ENCODE data around the gene KRT80. TPM values are rescaled to one million over a fixed set of nuclear protein-coding genes. Genes with fewer than 3 reads are reported as not detected.

Gene KRT80
- total RNA-seq, 1 donor from 2014 or later: 10.7 TPM

DNA sequence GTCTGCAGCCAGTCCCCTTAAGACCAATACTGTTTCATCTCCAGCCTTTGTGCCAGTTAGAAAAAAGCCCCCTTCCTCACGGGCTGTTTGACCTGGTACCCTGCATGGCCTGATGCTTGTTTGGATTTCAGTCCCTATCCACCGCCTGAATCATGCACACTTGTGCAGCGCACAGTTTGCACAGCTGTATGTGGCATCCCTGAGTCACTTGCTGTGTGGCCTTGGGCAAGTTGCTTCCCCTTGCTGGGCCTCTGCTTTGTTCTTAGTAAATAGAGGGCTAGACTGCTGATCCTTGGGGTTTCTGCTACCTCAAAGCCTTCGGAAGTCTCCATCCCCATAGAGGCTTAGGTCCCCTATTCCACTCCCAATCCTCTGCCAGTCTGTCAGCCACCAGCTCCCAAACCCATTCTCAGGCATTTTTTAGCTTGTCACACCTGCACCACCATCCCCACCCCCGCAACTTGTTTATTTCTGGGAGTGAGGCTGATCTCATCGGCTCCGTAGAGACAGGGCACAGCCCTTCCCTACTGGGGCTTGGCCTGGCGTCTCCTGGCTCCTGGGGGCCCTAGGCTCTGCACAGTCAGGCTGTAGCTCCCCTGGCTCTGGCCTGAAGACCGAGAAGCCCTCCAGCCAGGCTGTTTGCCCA, 8.8 kb downstream of the KRT80 start:
- H3K27ac Mint-ChIP-seq (ENCODE audit: unreplicated experiment): peak overlapping the region; percentile 95
- peaks cover 93% of the 10 kb centered on the region for H3K4me1 Mint-ChIP-seq (ENCODE audit: low read depth)
- TF ChIP-seq, protein P1, sequence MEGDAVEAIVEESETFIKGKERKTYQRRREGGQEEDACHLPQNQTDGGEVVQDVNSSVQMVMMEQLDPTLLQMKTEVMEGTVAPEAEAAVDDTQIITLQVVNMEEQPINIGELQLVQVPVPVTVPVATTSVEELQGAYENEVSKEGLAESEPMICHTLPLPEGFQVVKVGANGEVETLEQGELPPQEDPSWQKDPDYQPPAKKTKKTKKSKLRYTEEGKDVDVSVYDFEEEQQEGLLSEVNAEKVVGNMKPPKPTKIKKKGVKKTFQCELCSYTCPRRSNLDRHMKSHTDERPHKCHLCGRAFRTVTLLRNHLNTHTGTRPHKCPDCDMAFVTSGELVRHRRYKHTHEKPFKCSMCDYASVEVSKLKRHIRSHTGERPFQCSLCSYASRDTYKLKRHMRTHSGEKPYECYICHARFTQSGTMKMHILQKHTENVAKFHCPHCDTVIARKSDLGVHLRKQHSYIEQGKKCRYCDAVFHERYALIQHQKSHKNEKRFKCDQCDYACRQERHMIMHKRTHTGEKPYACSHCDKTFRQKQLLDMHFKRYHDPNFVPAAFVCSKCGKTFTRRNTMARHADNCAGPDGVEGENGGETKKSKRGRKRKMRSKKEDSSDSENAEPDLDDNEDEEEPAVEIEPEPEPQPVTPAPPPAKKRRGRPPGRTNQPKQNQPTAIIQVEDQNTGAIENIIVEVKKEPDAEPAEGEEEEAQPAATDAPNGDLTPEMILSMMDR (IDR thresholded peaks at IDR 0.05): no peak
- no peak for DNase-seq (ENCODE audit: low spot score)
- H3K9me3 Mint-ChIP-seq (ENCODE audit: low read depth): no peaks in the 10 kb centered on the region
- no peak overlapping the region for H3K4me3 Mint-ChIP-seq (ENCODE audit: unreplicated experiment)
- H3K27me3 Mint-ChIP-seq (ENCODE audit: low read depth): no peaks in the 10 kb centered on the region
- H3K36me3 Mint-ChIP-seq (ENCODE audit: low read depth): peaks cover 2% of the 10 kb centered on the region

DNA sequence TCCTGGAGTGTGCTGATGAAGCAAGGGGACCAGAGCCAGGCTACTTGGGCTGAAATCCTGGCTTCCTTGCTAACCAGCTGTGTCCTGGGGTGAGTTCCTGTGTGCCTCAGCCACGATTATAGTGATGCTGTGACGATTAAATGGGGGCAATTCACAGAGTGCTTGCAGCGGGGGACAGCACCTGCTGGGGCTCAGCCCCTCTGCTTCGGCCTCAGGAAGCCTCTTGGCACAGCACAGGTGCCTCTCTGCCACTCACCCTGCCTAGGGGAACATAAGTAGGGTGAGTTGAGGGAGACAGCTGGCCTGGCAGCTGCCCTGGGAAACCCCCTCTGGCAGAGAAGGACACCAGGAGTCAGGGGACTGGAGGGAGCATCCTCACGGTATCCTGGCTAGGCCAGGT, 9.4 kb downstream of the KRT80 start:
- peak overlapping the region; percentile 95 for H3K27ac Mint-ChIP-seq (ENCODE audit: unreplicated experiment)
- H3K4me3 Mint-ChIP-seq (ENCODE audit: unreplicated experiment): no peak overlapping the region
- TF ChIP-seq, protein P1 (IDR thresholded peaks at IDR 0.05): no peak
- peaks cover 2% of the 10 kb centered on the region for H3K36me3 Mint-ChIP-seq (ENCODE audit: low read depth)
- H3K9me3 Mint-ChIP-seq (ENCODE audit: low read depth): no peaks in the 10 kb centered on the region
- peaks cover 93% of the 10 kb centered on the region for H3K4me1 Mint-ChIP-seq (ENCODE audit: low read depth)
- DNase-seq (ENCODE audit: low spot score): no peak
- no peaks in the 10 kb centered on the region for H3K27me3 Mint-ChIP-seq (ENCODE audit: low read depth)

DNA sequence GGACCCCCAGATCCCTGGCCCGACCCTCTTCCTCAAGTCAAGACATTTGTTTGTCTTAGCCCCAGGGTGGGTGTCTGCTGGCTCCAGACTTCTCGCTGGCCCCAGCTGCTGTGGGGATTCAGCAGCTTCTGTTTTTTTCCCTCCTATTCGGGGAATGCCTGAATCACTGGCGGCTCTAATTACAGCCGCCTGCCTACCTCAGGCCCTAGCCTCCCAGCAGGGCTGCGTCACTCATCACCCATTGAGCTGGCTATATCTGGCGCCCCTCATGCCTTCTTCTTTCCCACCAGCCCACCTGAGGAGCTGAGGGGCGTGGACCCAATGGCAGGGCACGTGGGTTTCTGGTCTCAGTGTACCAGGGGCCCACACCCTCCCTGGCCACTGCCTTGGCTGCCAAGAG, 10.1 kb downstream of the KRT80 start:
- Mint-ChIP-seq H3K27me3 (ENCODE audit: low read depth) (no peaks in the 10 kb centered on the region), H3K4me1 (ENCODE audit: low read depth) (peaks cover 94% of the 10 kb centered on the region), H3K36me3 (ENCODE audit: low read depth) (peaks cover 2% of the 10 kb centered on the region), H3K4me3 (ENCODE audit: unreplicated experiment) (no peak overlapping the region), H3K9me3 (ENCODE audit: low read depth) (no peaks in the 10 kb centered on the region), H3K27ac (ENCODE audit: unreplicated experiment) (peak overlapping the region; percentile 95)
- DNase-seq (ENCODE audit: low spot score): no peak
- TF ChIP-seq, protein P1 (IDR thresholded peaks at IDR 0.05): no peak

DNA sequence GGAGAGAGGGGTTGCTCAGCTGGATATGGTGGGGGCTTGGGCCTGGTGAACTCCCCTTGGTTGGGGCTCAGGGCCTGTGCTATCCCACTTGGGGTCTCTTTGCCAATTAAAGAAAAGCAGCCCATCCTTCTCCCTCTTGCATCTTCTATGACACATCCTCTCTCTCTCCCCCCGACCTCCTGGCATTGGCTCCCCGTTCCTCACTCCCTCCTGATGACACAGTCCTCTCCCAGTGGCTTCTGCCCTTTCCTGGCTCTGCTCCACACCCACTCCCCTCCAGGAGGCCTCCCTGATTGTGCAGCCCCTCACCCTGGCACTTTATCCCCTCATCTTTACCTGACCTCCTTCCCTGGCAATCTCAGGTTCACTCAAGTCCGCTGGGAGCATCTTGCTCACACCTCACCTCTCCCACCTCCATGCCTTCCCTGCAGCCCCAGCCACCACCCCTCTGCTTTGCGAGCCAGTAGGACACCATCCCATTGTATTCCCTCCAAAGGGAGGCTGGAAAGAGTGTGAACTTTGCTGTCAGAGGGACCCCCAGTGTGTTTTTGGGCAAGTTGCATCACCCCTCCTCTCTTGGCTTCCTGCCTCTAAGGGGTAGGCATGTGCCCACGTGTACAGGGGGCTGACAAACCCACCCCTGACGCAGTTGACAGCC, 10.7 kb downstream of the KRT80 start:
- TF ChIP-seq, protein P1 (IDR thresholded peaks at IDR 0.05): no peak
- peak overlapping the region; percentile 95 for H3K27ac Mint-ChIP-seq (ENCODE audit: unreplicated experiment)
- H3K36me3 Mint-ChIP-seq (ENCODE audit: low read depth): peaks cover 2% of the 10 kb centered on the region
- H3K27me3 Mint-ChIP-seq (ENCODE audit: low read depth): no peaks in the 10 kb centered on the region
- no peaks in the 10 kb centered on the region for H3K9me3 Mint-ChIP-seq (ENCODE audit: low read depth)
- DNase-seq (ENCODE audit: low spot score): no peak
- H3K4me3 Mint-ChIP-seq (ENCODE audit: unreplicated experiment): no peak overlapping the region
- H3K4me1 Mint-ChIP-seq (ENCODE audit: low read depth): peaks cover 89% of the 10 kb centered on the region

DNA sequence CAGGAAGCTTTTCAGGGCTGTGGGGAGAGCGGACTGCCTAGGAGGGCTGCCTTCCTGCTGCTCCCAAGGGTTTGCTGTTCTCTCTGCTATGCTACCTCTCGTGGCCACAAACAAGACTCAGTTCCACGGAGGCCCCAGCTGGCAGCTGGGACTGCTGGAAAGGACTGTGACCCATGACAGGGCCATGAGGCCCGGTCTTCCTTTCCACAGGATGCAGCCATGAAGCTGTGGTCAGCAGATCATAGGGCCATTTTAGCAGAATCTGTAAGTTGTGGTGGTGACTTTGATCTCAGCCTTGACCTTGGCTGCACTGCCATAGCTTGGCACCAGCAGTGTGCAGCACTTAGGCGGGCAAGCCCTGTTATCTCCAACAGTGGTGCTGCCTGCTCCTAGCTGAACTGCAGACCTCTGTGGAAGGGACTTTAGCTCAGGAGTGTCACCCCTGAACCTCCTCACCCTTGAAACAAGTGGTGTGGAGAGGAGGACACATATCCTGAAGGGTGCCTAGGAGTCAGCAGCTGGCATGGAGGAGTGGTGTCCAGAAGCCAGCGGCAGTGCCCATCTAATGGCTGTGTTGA, 12.3 kb downstream of the KRT80 start:
- Mint-ChIP-seq H3K27ac (ENCODE audit: unreplicated experiment) (no peak overlapping the region), H3K4me1 (ENCODE audit: low read depth) (peaks cover 85% of the 10 kb centered on the region), H3K36me3 (ENCODE audit: low read depth) (peaks cover 2% of the 10 kb centered on the region), H3K27me3 (ENCODE audit: low read depth) (no peaks in the 10 kb centered on the region), H3K9me3 (ENCODE audit: low read depth) (no peaks in the 10 kb centered on the region), H3K4me3 (ENCODE audit: unreplicated experiment) (no peak overlapping the region)
- DNase-seq (ENCODE audit: low spot score): no peak
- TF ChIP-seq, protein P1 (IDR thresholded peaks at IDR 0.05): no peak
